ENCODE results near the gene KRTDAP. TPM values are rescaled to one million over a fixed set of nuclear protein-coding genes. Genes with fewer than 3 reads are reported as not detected.

The KRTDAP gene
- total and polyA plus RNA-seq, 4 donors: 0.16 to 0.49 TPM; not detected in 2

DNA sequence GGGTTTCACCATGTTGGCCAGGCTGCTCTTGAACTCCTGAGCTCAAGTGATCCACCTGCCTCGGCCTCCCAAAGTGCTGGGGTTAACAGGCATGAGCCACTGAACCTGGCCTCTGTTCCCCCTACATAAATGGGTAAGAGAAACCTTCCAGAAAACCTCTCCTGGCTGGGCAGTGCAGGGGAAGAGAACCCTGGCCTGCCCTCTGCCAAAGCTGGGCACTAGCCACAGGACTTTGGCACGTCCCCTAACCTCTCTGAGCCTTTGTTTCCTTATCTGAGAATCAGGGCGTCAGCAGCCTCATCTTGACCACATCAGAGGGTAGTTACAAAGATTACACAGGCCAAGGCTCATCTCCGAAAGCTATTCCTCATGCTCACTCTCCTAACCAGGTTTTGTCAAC is 35.6 kb upstream of the KRTDAP start:
- H3K27ac ChIP-seq (ENCODE audit: low read depth in 1 of 2, low read length in 1 of 2): no peak overlapping the region
- WGBS, 2 donors: 72 to 79% methylated on average over 4 of the region's 4 CpGs
- no peaks in the 10 kb centered on the region for H3K36me3 ChIP-seq (ENCODE audit: control insufficient read depth in 4 of 4, insufficient read depth in 4 of 4, low read length in 4 of 4)
- H3K9me3 ChIP-seq (ENCODE audit: control insufficient read depth in 4 of 4, insufficient read depth in 3 of 4, low read length in 3 of 4): no peaks in the 10 kb centered on the region
- no peak for ATAC-seq (ENCODE audit: insufficient read depth, low FRiP score)
- H3K9ac ChIP-seq (ENCODE audit: insufficient read depth in 1 of 2, low read length in 2 of 2): no peak overlapping the region
- TF ChIP-seq CTCF (IDR thresholded peaks at IDR 0.05; ENCODE audit: control extremely low read depth, extremely low read depth): no peak
- DNase-seq: no peak
- no peaks in the 10 kb centered on the region for H3K4me1 ChIP-seq (ENCODE audit: control insufficient read depth in 5 of 5, insufficient read depth in 5 of 5, low read length in 5 of 5)
- no peak overlapping the region for H3K4me3 ChIP-seq
- H3K27me3 ChIP-seq (ENCODE audit: control insufficient read depth in 3 of 3, insufficient read depth in 3 of 3, low read length in 2 of 3): peaks cover under 1 to 9% (median 4%) of the 10 kb centered on the region in 3 donors

DNA sequence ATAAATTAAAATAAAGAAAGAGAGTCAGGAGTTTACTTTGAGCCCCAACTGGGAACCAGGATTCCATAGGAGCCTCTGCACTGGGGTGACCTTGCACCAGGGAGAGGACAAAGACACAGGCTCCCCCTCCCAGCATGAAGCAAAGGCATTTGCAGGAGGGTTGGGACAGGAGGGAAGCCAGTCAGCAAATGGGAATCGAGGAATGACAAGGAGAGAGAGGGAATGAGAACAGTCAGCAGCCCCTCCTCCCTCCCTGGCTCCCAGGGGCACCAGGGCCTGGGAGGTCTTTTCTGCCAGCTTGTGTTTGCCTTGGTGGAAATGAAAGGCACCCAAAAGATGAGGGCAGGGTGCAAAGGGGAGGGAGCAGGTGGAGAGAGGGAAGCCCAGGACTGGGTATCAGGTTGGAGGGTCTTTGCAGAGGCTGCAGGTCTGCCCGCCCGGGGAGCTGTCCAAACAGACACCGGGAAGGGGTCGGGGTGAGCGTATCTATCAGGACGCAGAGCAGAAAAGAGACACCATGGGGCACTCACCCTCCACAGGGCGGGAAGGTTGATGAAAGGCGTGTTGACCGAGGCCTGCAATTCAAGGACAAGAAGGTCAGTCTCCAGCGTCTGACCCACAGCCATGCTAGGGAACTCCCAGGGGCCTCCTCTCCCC is 34.0 kb upstream of the KRTDAP start:
- H3K9me3 ChIP-seq (ENCODE audit: control insufficient read depth in 4 of 4, insufficient read depth in 3 of 4, low read length in 3 of 4): no peaks in the 10 kb centered on the region
- H3K36me3 ChIP-seq (ENCODE audit: control insufficient read depth in 4 of 4, insufficient read depth in 4 of 4, low read length in 4 of 4): no peaks in the 10 kb centered on the region
- H3K27me3 ChIP-seq (ENCODE audit: control insufficient read depth in 3 of 3, insufficient read depth in 3 of 3, low read length in 2 of 3): peaks cover 0 to 12% (median 4%) of the 10 kb centered on the region in 3 donors
- H3K4me3 ChIP-seq: no peak overlapping the region
- H3K27ac ChIP-seq (ENCODE audit: low read depth in 1 of 2, low read length in 1 of 2): no peak overlapping the region
- no peaks in the 10 kb centered on the region for H3K4me1 ChIP-seq (ENCODE audit: control insufficient read depth in 5 of 5, insufficient read depth in 5 of 5, low read length in 5 of 5)
- ATAC-seq (ENCODE audit: insufficient read depth, low FRiP score) (no peak), DNase-seq (no peak)
- H3K9ac ChIP-seq (ENCODE audit: insufficient read depth in 1 of 2, low read length in 2 of 2): no peak overlapping the region
- TF ChIP-seq CTCF (IDR thresholded peaks at IDR 0.05; ENCODE audit: control extremely low read depth, extremely low read depth): no peak
- WGBS, 2 donors: 35 to 69% methylated on average over 11 of the region's 11 CpGs

GRCh38 chr19:35522745-35523327 is 32.6 kb upstream of the KRTDAP start:
- H3K36me3 ChIP-seq (ENCODE audit: control insufficient read depth in 4 of 4, insufficient read depth in 4 of 4, low read length in 4 of 4): no peaks in the 10 kb centered on the region
- no peak for DNase-seq
- no peak overlapping the region for H3K9ac ChIP-seq (ENCODE audit: insufficient read depth in 1 of 2, low read length in 2 of 2)
- peaks cover 0 to 12% (median 4%) of the 10 kb centered on the region in 3 donors for H3K27me3 ChIP-seq (ENCODE audit: control insufficient read depth in 3 of 3, insufficient read depth in 3 of 3, low read length in 2 of 3)
- no peak overlapping the region for H3K27ac ChIP-seq (ENCODE audit: low read depth in 1 of 2, low read length in 1 of 2)
- H3K4me3 ChIP-seq: no peak overlapping the region
- peaks cover 0 to 3% (median 0%) of the 10 kb centered on the region in 5 donors for H3K4me1 ChIP-seq (ENCODE audit: control insufficient read depth in 5 of 5, insufficient read depth in 5 of 5, low read length in 5 of 5)
- ATAC-seq (ENCODE audit: insufficient read depth, low FRiP score): no peak
- H3K9me3 ChIP-seq (ENCODE audit: control insufficient read depth in 4 of 4, insufficient read depth in 3 of 4, low read length in 3 of 4): no peaks in the 10 kb centered on the region
- TF ChIP-seq CTCF (IDR thresholded peaks at IDR 0.05; ENCODE audit: control extremely low read depth, extremely low read depth): no peak
- WGBS, 2 donors: 82 to 88% methylated on average over 12 of the region's 12 CpGs
